Endodermal cell (in vitro differentiated cells): Measurements from ENCODE around the gene SLC66A2. TPM values are rescaled to one million over a fixed set of nuclear protein-coding genes. Genes with fewer than 3 reads are reported as not detected.

Experiments
- DNase-seq: peaks from one replicate; pipeline ENCODE4 v3.0.0-alpha.2; 2017
- H3K27ac ChIP-seq: 2 replicates; pipeline ENCODE4 v1.5.1; 2013; ENCODE audit warnings: mild to moderate bottlenecking, low read depth, low read length, moderate library complexity
- H3K27me3 ChIP-seq: 2 replicates; pipeline ENCODE4 v1.6.1; 2013; ENCODE audit warnings: mild to moderate bottlenecking, low read length, moderate library complexity; ENCODE audit not compliant: insufficient read depth, control insufficient read depth, poor library complexity, severe bottlenecking
- H3K36me3 ChIP-seq: 2 replicates; pipeline ENCODE4 v1.7.0; 2013; ENCODE audit warnings: mild to moderate bottlenecking, low read length, moderate library complexity; ENCODE audit not compliant: control insufficient read depth, insufficient read depth
- H3K4me1 ChIP-seq: one replicate; pipeline ENCODE4 v1.7.0; 2013; ENCODE audit warnings: low read length; ENCODE audit not compliant: control insufficient read depth, insufficient read depth
- H3K4me3 ChIP-seq: 2 replicates; pipeline ENCODE4 v1.5.1; 2013; ENCODE audit warnings: mild to moderate bottlenecking, low read length, moderate library complexity
- H3K9ac ChIP-seq: 2 replicates; pipeline ENCODE4 v1.6.1; 2013; ENCODE audit warnings: mild to moderate bottlenecking, low read length, moderate library complexity; ENCODE audit not compliant: poor library complexity, severe bottlenecking; ENCODE audit errors: extremely low read depth
- H3K9me3 ChIP-seq: 2 replicates; pipeline ENCODE4 v1.6.1; 2013; ENCODE audit warnings: mild to moderate bottlenecking, low read length, moderate library complexity; ENCODE audit not compliant: control insufficient read depth
- H3K27ac Mint-ChIP-seq: 2 replicates; pipeline ENCODE4 v1.8.0; 2020; ENCODE audit warnings: mixed read lengths
- H3K27me3 Mint-ChIP-seq: 2 replicates; pipeline ENCODE4 v1.8.0; 2021; ENCODE audit warnings: mild to moderate bottlenecking, mixed read lengths; ENCODE audit not compliant: insufficient read depth
- H3K36me3 Mint-ChIP-seq: 2 replicates; pipeline ENCODE4 v1.8.0; 2020; ENCODE audit warnings: low read depth, mixed read lengths
- H3K4me1 Mint-ChIP-seq: 2 replicates; pipeline ENCODE4 v1.8.0; 2020; ENCODE audit warnings: mixed read lengths
- H3K4me3 Mint-ChIP-seq: 2 replicates; pipeline ENCODE4 v1.8.0; 2020; ENCODE audit warnings: mild to moderate bottlenecking, moderate library complexity, mixed read lengths
- H3K9me3 Mint-ChIP-seq: 2 replicates; pipeline ENCODE4 v1.8.0; 2020; ENCODE audit warnings: mild to moderate bottlenecking, mixed read lengths
- CTCF ChIP-seq: fragments of 200-600 bp; sonication (generic); conservative IDR thresholded peaks from 2 replicates; pipeline ENCODE4 v1.5.0; 2021; ENCODE audit warnings: antibody characterized with exemption, mild to moderate bottlenecking
- WGBS, 2 experiments: methylation state at CpG; one replicate each; pipeline versions ENCODE4 v1.1.5 to v1.1.7; 2013; ENCODE audit warnings: missing lambda C conversion rate in 2 of 2, mixed read lengths in 1 of 2; ENCODE audit not compliant: insufficient coverage in 1 of 2, insufficient read length in 1 of 2; 5-methylcytosine and 5-hydroxymethylcytosine counted together
- total RNA-seq, 2 donors: library from RNA; stranded (reverse); fragmentation: NEBNext Ultra II Directional in 1 of 2; extraction: Animal tissue kit (Norgen Biotek cat#: 25700) in 1 of 2; gene quantifications; 2 replicates in 1 of 2; 3 replicates in 1 of 2; pipeline ENCODE4 v1.2.1, GENCODE V29; 2021

Gene SLC66A2
- total RNA-seq, 2 donors from 2014 or later = 30.3 to 32.4 TPM

DNA sequence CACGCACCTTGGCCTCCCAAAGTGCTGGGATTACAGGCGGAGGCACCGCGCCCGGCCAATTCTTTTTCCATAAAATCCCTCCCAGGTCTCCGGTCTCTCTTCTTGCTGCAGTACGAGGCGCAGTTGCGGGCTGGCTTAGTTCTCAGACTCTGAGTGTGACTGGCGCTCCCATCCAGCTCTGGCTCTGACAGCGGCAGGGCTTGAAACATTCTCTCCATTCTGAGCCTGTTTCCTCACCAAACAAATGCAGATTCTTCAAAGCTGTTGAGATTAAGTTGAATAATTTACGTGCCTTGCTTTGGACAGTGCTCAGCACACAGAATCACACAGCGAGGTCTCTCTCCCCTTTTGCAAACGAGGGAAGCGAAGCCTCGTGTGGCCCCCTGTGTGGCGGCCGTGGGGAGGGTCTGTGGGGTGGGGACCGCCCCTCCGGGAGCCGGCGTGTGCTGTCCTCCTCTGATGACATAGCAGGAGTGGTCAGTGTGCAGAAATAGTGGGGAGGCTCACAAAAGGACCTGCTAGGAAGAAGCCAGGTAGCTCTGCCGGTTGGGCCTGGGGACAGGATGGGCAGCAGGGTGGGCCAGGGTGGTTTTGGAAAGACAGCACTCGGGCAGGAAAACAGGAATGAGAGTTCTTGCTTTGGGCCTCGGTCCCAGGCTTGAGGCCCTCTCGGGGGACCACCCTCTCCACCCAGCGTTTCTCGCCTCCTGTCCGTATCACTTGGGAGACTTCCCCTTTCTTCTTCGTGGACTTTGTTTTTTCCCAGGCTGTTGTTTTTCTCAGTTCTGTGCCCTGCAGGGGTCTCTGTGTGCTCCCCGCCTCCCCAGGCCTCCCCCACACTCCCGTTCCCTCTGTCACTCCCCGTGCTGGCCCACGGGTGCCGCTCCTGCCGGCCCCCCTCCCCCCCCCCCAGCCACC lies 78.7 kb downstream of the SLC66A2 start:
- H3K27me3 Mint-ChIP-seq = peaks cover 1% of the 10 kb centered on the region
- no peak overlapping the region for H3K4me3 Mint-ChIP-seq
- Histone ChIP-seq H3K9ac (no peak overlapping the region), H3K9me3 (no peaks in the 10 kb centered on the region), H3K4me1 (no peaks in the 10 kb centered on the region), H3K36me3 (no peaks in the 10 kb centered on the region), H3K27ac (no peak overlapping the region), H3K27me3 (no peaks in the 10 kb centered on the region), H3K4me3 (no peak overlapping the region)
- no peaks in the 10 kb centered on the region for H3K4me1 Mint-ChIP-seq
- peak; percentile 47 for DNase-seq
- WGBS, 2 experiments = 73 to 75% methylated on average over 19 to 31 of the region's 36 CpGs
- H3K36me3 Mint-ChIP-seq = no peaks in the 10 kb centered on the region
- no peak for TF ChIP-seq CTCF
- no peaks in the 10 kb centered on the region for H3K9me3 Mint-ChIP-seq
- H3K27ac Mint-ChIP-seq = no peak overlapping the region

GRCh38 chr18:79871481-79872091 lies 79.9 kb downstream of the SLC66A2 start:
- no peaks in the 10 kb centered on the region for H3K4me1 ChIP-seq

DNA sequence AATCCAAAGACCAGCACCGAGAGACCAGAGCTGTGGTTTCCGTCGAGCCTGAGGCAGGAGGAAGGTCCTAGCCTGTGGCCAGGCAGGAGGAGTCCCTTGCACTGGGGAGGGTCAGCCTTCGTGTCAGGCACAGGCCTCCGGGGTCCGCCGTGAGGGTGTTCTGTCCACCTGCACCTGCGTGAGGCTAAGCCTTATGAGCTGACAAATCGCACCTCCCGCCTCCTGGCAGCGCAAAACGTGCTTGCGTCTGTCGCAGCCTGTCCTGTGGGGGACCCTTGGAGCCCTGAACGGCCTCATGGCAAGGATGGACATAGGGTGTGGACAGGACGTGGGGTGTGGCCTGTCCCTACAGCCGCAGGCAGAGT lies 80.4 kb downstream of the SLC66A2 start:
- H3K27me3 Mint-ChIP-seq = no peaks in the 10 kb centered on the region

More at GRCh38 chr18:79871481-79872091, 79.9 kb downstream of the SLC66A2 start:
- H3K4me1 Mint-ChIP-seq = no peaks in the 10 kb centered on the region
- H3K36me3 Mint-ChIP-seq = no peaks in the 10 kb centered on the region
- WGBS, 2 experiments = 91 to 93% methylated on average over 24 to 33 of the region's 33 CpGs
- H3K4me3 ChIP-seq = no peak overlapping the region
- no peak overlapping the region for H3K9ac ChIP-seq
- DNase-seq = peak; percentile 45
- no peaks in the 10 kb centered on the region for H3K36me3 ChIP-seq
- H3K27me3 Mint-ChIP-seq = no peaks in the 10 kb centered on the region
- H3K9me3 Mint-ChIP-seq = no peaks in the 10 kb centered on the region
- H3K27ac Mint-ChIP-seq = no peak overlapping the region
- H3K9me3 ChIP-seq = no peaks in the 10 kb centered on the region
- no peak for TF ChIP-seq CTCF
- H3K27me3 ChIP-seq = no peaks in the 10 kb centered on the region
- H3K27ac ChIP-seq = no peak overlapping the region
- H3K4me3 Mint-ChIP-seq = no peak overlapping the region

More for the DNA sequence above, 80.4 kb downstream of the SLC66A2 start:
- no peaks in the 10 kb centered on the region for H3K36me3 Mint-ChIP-seq
- no peak for TF ChIP-seq CTCF
- H3K4me3 ChIP-seq = no peak overlapping the region
- H3K4me1 Mint-ChIP-seq = no peaks in the 10 kb centered on the region
- H3K4me3 Mint-ChIP-seq = no peak overlapping the region
- no peak overlapping the region for H3K27ac ChIP-seq
- H3K4me1 ChIP-seq = no peaks in the 10 kb centered on the region
- no peaks in the 10 kb centered on the region for H3K36me3 ChIP-seq
- 92 to 97% methylated on average over 13 to 17 of the region's 17 CpGs for WGBS, 2 experiments
- no peaks in the 10 kb centered on the region for H3K9me3 ChIP-seq
- H3K27ac Mint-ChIP-seq = no peak overlapping the region
- H3K9ac ChIP-seq = no peak overlapping the region
- H3K27me3 ChIP-seq = no peaks in the 10 kb centered on the region
- DNase-seq = peak; percentile 38
- no peaks in the 10 kb centered on the region for H3K9me3 Mint-ChIP-seq
